HepG2 (cell line): ENCODE measurements around the gene ARF4. TPM values are rescaled to one million over a fixed set of nuclear protein-coding genes. Genes with fewer than 3 reads are reported as not detected.

ENCODE experiments used
- ATAC-seq: fragments of 200-7000 bp; cut with Tn5 transposase; 3 replicates; pipeline ENCODE4 v1.9.1; 2020; ENCODE audit warnings: mild to moderate bottlenecking, moderate library complexity
- BruUV-seq: library from RNA; stranded (reverse); fragments of 400-500 nt; replicated peaks from 2 replicates; lab custom pipeline; 2021; lab: Mats Ljungman, UMichigan
- CTCF ChIA-PET: fragments of 300-600 bp; formaldehyde crosslinking; extraction: SDS; loops from one replicate; lab custom pipeline; 2021; ENCODE audit warnings: low total read pairs, inconsistent platforms, low intra/inter-chr PET ratio; lab: Yijun Ruan, JAX
- POLR2A ChIA-PET: fragments of 350-600 bp; sonication (Branson Sonifier 250); formaldehyde crosslinking; loops from one replicate; lab custom pipeline; 2020; ENCODE audit warnings: antibody characterized with exemption, inconsistent platforms; lab: Yijun Ruan, JAX
- DNase-seq: peaks from one replicate; pipeline ENCODE4 v3.0.0-alpha.2; 2015; ENCODE audit warnings: low spot score
- FAIRE-seq: peaks from 3 replicates; lab custom pipeline; 2011; peaks lifted over from hg19 to GRCh38; lab: Jason Lieb, UNC
- H2AFZ ChIP-seq: one replicate; pipeline ENCODE4 v1.6.1; 2011; ENCODE audit warnings: low read length, inconsistent platforms
- H3K27ac ChIP-seq: fragments of 300-600 bp; 3 replicates; pipeline ENCODE4 v1.8.0; 2011; ENCODE audit warnings: mixed run types, mild to moderate bottlenecking, mixed read lengths, low read length, inconsistent platforms; ENCODE audit not compliant: insufficient read depth; ENCODE audit errors: extremely low read length
- H3K27me3 ChIP-seq, 2 experiments: fragments of 200-600 bp in 1 of 2; 2 replicates in 1 of 2; 3 replicates in 1 of 2; pipeline versions ENCODE4 v1.6.0 to v1.8.0; 2011; ENCODE audit warnings: low read length in 2 of 2, mild to moderate bottlenecking in 2 of 2, moderate library complexity in 2 of 2, inconsistent platforms in 1 of 2; ENCODE audit not compliant: insufficient read depth in 2 of 2, control insufficient read depth in 1 of 2
- H3K36me3 ChIP-seq, 2 experiments: fragments of 200-600 bp in 1 of 2; replicated peaks in 1 of 2; 2 replicates in 1 of 2; 3 replicates in 1 of 2; pipeline versions ENCODE4 v1.5.1 to v1.8.0; 2011; ENCODE audit warnings: low read length in 2 of 2, inconsistent platforms in 1 of 2; ENCODE audit not compliant: insufficient read depth in 2 of 2, control insufficient read depth in 1 of 2
- H3K4me1 ChIP-seq: 2 replicates; pipeline ENCODE4 v1.5.1; 2012; ENCODE audit warnings: low read length, inconsistent platforms; ENCODE audit not compliant: insufficient read depth
- H3K4me2 ChIP-seq: 2 replicates; pipeline ENCODE4 v1.6.0; 2011; ENCODE audit warnings: low read depth, low read length, inconsistent platforms
- H3K4me3 ChIP-seq, 3 experiments: fragments of 200-600 bp in 1 of 3; sonication (generic), shearing (Covaris generic) in 1 of 3; replicated peaks in 1 of 3; 2 replicates each; pipeline ENCODE4 v1.5.1; 2011 to 2016; ENCODE audit warnings: low read length in 3 of 3, inconsistent platforms in 2 of 3, low read depth in 2 of 3, mild to moderate bottlenecking in 2 of 3, control low read depth in 1 of 3, mixed read lengths in 1 of 3; ENCODE audit not compliant: insufficient read depth in 1 of 3
- H3K79me2 ChIP-seq: one replicate; pipeline ENCODE4 v1.6.1; 2011; ENCODE audit warnings: low read length, inconsistent platforms; ENCODE audit not compliant: insufficient read depth
- H3K9ac ChIP-seq: 2 replicates; pipeline ENCODE4 v1.6.0; 2011; ENCODE audit warnings: mild to moderate bottlenecking, low read depth, low read length, inconsistent platforms; ENCODE audit not compliant: insufficient read depth
- H3K9me3 ChIP-seq: 2 replicates; pipeline ENCODE4 v1.5.1; 2012; ENCODE audit warnings: mild to moderate bottlenecking, low read length
- H4K20me1 ChIP-seq: 2 replicates; pipeline ENCODE4 v1.6.0; 2011; ENCODE audit warnings: inconsistent platforms, mild to moderate bottlenecking, low read length, moderate library complexity; ENCODE audit not compliant: insufficient read depth
- ARHGAP35 ChIP-seq: sonication (generic); formaldehyde crosslinking; IDR thresholded peaks from 2 replicates; pipeline ENCODE4 v1.9.0; 2022; ENCODE audit warnings: mild to moderate bottlenecking, inconsistent platforms, moderate library complexity, missing genetic modification reagents, borderline replicate concordance
- CREB1 ChIP-seq, 2 experiments: fragments of 450-650 bp in 1 of 2; IDR thresholded peaks; 2 replicates each; pipeline ENCODE4 v1.6.1; 2016 to 2017; ENCODE audit warnings: control low read depth in 1 of 2, mild to moderate bottlenecking in 1 of 2, missing compliant biosample characterization in 1 of 2, missing genetic modification characterization in 1 of 2
- GLI4 ChIP-seq: sonication (generic); formaldehyde crosslinking; IDR thresholded peaks from 2 replicates; pipeline ENCODE4 v1.5.1; 2020; ENCODE audit warnings: missing genetic modification reagents, mild to moderate bottlenecking, moderate library complexity, borderline replicate concordance
- PCBP2 ChIP-seq: fragments of 200-400 bp; formaldehyde crosslinking; optimal IDR thresholded peaks from 2 replicates; pipeline ENCODE3; 2018; ENCODE audit warnings: low read length, low read depth; ENCODE audit not compliant: poor library complexity, severe bottlenecking
- SNAPC2 ChIP-seq: sonication (generic); formaldehyde crosslinking; IDR thresholded peaks from 2 replicates; pipeline ENCODE4 v1.8.1; 2022; ENCODE audit warnings: mild to moderate bottlenecking, missing genetic modification reagents
- ZNF180 ChIP-seq: sonication (generic); formaldehyde crosslinking; IDR thresholded peaks from 2 replicates; pipeline ENCODE4 v1.4.0; 2020; ENCODE audit warnings: low read depth, missing genetic modification reagents, borderline replicate concordance
- WGBS: methylation state at CpG from one replicate; pipeline ENCODE4 v1.1.6; 2017; ENCODE audit warnings: low lambda C conversion rate; 5-methylcytosine and 5-hydroxymethylcytosine counted together
- in situ Hi-C: cut with HindIII; loops from 2 replicates; pipeline ENCODE4 v1.10.0; 2017; ENCODE audit warnings: low pct_unique_long_range_greater_than_20kb; ENCODE audit not compliant: extremely low pct_ligation_motif_present
- intact Hi-C: fragments of 100-400 bp; cut with micrococcal nuclease; formaldehyde crosslinking; loops from one replicate; pipeline ENCODE4 v1.10.0; 2022; ENCODE audit not compliant: unreplicated experiment
- polyA plus RNA-seq, 8 experiments: library from polyadenylated mRNA; depleted of rRNA in 3 of 8; stranded (reverse) in 7 of 8; unstranded in 1 of 8; fragments of >200 nt; fragmentation: Illumina TruSeq in 4 of 8; extraction: Trizol in 4 of 8; gene quantifications; 2 replicates each; pipeline versions ENCODE4 v1.2.1 to v1.2.3, GENCODE V29; 2011 to 2016; ENCODE audit warnings: low read depth in 4 of 8, missing spikeins in 1 of 8, mixed read lengths in 1 of 8; ENCODE audit not compliant: insufficient read depth in 1 of 8
- total RNA-seq, 5 experiments: library from RNA; depleted of rRNA; stranded (reverse); fragments of >200 nt; fragmentation: Illumina TruSeq; extraction: Trizol; gene quantifications; 2 replicates each; pipeline ENCODE4 v1.2.3, GENCODE V29; 2016; ENCODE audit warnings: low read depth in 1 of 5

Gene ARF4
- total and polyA plus RNA-seq, 2 of the 13 experiments (the other 11 are each of a cell fraction or from before 2014, with no cell fraction given): 184 to 250 TPM

DNA sequence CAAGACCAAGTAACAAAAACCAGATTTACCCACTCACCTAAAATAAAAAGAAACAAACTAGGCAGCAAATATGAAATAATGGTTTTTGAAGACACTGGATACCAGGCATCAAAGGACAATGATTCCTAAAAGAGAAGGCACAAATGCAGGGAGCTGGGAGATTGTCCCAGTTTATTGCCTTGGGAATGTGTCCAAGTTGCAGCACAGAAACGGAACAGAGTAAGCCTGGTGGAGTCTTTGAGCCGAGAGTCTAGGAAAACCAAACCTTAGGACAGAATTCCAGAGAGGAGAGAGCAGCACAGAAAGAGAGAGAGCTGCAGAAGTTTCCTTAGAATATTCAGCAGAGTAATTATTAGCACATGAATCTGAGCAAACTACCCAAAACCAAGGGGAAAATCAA is 7.8 kb upstream of the ARF4 start:
- BruUV-seq: no TSS peak
- intact Hi-C loops: no loop called here
- in situ Hi-C loops: no loop called here
- TF ChIP-seq GLI4 (CRISPR knock-in tag) (no peak), SNAPC2 (CRISPR knock-in tag) (no peak), CREB1 (IDR thresholded peaks at IDR 0.05) (no peak), CREB1 (CRISPR knock-in tag; IDR thresholded peaks at IDR 0.05) (no peak), ARHGAP35 (CRISPR knock-in tag) (no peak)
- TF ChIP-seq, all 625 proteins: peak for 0
- Histone ChIP-seq H3K4me1 (peaks cover 12% of the 10 kb centered on the region), H3K9ac (no peak overlapping the region), H3K27me3 (no peaks in the 10 kb centered on the region), H3K9me3 (no peaks in the 10 kb centered on the region), H3K4me3 (no peak overlapping the region), H4K20me1 (no peaks in the 10 kb centered on the region), H2AFZ (no peak overlapping the region), H3K79me2 (no peaks in the 10 kb centered on the region), H3K27ac (no peak overlapping the region), H3K4me2 (no peak overlapping the region), H3K36me3 (no peaks in the 10 kb centered on the region)
- 94% methylated on average over 2 of the region's 2 CpGs for WGBS
- ATAC-seq: no peak
- no peak for DNase-seq
- ChIA-PET CTCF (no interaction called here), POLR2A (no interaction called here)
- FAIRE-seq: no peak

DNA sequence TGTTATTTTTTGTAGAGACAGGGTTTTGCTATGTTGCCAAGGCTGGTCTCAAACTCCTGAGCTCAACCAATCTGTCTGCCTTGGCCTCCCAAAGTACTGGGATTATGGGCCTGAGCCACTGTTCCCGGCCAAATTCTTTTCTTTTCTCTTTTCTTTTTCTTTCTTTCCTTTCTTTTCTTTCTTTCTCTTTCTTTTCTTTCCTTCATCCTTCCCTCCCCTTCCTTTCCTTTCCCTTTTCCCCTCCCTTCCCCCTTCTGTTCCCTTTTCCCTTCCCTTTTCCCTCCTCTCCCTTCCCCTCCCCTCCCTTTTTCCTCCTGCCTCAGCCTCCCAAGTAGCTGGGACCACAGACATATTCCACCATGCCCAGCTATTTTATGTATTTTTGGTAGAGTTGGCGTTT is 3.1 kb upstream of the ARF4 start:
- in situ Hi-C loops (no loop called here), intact Hi-C loops (no loop called here)
- peaks cover 36% of the 10 kb centered on the region for H3K79me2 ChIP-seq
- CTCF ChIA-PET: no interaction called here
- POLR2A ChIA-PET: interaction anchor here (1.4 kb wide), 1 partner anchor 44 kb away, joined by 3 read pairs; the partner anchor contains the start of gene PDE12
- BruUV-seq: no TSS peak
- H3K4me3 ChIP-seq: no peak overlapping the region
- no peaks in the 10 kb centered on the region; a peak in 2 of 5 replicates for H3K27me3 ChIP-seq
- peaks cover 22% of the 10 kb centered on the region for H3K4me1 ChIP-seq
- no peak overlapping the region for H3K4me2 ChIP-seq
- TF ChIP-seq PCBP2 (peak; percentile 87), ZNF180 (no peak)
- ATAC-seq (no peak), FAIRE-seq (no peak), DNase-seq (no peak)
- H3K27ac ChIP-seq: no peak overlapping the region
- no peak overlapping the region for H3K9ac ChIP-seq
- no peaks in the 10 kb centered on the region for H3K9me3 ChIP-seq
- no peaks in the 10 kb centered on the region; a peak in 1 of 5 replicates for H3K36me3 ChIP-seq
- H4K20me1 ChIP-seq: peaks cover 14% of the 10 kb centered on the region
- H2AFZ ChIP-seq: no peak overlapping the region
- 96% methylated on average over 2 of the region's 2 CpGs for WGBS
